Measurements from ENCODE around the gene APBA3. TPM values are rescaled to one million over a fixed set of nuclear protein-coding genes. Genes with fewer than 3 reads are reported as not detected.
A peak's percentile ranks its signal among the peaks of the same experiment; 100 is the strongest.

APBA3 gene
- total and polyA plus RNA-seq, 9 of the 15 experiments (the other 6 are each of a cell fraction or from before 2014, with no cell fraction given): 0.10 to 29.5 (median 11.5) TPM

DNA sequence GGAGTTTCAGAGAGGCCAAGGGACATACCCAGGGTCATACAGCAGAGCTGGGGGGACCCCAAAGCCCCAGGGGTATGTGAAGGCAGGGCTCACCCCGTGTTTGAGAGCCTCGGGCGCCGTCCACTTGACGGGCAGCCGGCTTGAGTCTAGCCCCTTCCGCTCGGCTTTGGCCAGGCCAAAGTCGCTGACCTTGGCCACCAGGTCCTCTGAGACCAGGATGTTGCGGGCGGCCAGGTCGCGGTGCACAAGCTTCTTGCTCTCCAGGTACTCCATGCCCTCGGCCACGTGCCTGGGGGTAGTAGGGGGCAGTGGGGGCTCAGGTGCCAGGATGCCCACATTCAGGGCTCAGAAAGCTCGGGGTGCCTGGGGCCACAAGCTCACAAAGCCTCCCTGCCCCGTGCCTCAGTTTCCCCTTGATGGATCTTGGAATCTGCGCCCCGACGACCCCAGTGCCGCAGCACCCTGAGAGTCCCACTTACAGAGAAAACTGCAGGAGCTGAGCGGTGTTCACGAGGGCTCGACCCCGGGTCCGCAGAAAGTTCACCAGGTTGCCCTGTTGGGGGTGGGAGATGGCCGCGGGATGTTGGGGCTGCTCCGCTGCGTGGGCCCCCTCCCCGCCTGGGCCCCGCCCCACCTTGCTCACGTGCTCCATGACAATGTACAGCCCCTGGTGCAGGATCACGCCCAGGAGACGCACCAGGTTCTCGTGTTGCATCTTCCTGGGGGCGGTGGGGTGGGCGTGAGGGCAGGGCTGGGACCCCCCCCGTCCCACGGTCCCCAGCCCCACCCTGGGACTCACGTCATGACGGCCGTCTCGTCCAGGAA lies 17.6 kb upstream of the APBA3 start (continued):
- TF ChIP-seq, protein P1, sequence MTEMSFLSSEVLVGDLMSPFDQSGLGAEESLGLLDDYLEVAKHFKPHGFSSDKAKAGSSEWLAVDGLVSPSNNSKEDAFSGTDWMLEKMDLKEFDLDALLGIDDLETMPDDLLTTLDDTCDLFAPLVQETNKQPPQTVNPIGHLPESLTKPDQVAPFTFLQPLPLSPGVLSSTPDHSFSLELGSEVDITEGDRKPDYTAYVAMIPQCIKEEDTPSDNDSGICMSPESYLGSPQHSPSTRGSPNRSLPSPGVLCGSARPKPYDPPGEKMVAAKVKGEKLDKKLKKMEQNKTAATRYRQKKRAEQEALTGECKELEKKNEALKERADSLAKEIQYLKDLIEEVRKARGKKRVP (CRISPR knock-in tag; IDR thresholded peaks at IDR 0.05): no peak
- TF ChIP-seq SNRNP70 (optimal IDR thresholded peaks at IDR 0.05; ENCODE audit: low read depth, low read length) (no peak), RBFOX2 (IDR thresholded peaks at IDR 0.05; ENCODE audit: low read depth, low read length) (no peak), EGR1 (conservative IDR thresholded peaks at IDR 0.05) (peak; percentile 52), SMARCA5 (IDR thresholded peaks at IDR 0.05) (no peak), BRD9 (IDR thresholded peaks at IDR 0.05; ENCODE audit: low read depth, partially characterized antibody) (no peak), ARID2 (IDR thresholded peaks at IDR 0.05) (no peak), BHLHE40 (IDR thresholded peaks at IDR 0.05; ENCODE audit: low read length) (peak; percentile 54; the same call in 1 of the 2 replicates)
- TF ChIP-seq, protein P2, sequence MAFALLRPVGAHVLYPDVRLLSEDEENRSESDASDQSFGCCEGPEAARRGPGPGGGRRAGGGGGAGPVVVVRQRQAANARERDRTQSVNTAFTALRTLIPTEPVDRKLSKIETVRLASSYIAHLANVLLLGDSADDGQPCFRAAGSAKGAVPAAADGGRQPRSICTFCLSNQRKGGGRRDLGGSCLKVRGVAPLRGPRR (CRISPR knock-in tag; IDR thresholded peaks at IDR 0.05): no peak
- TF ChIP-seq, protein P3, sequence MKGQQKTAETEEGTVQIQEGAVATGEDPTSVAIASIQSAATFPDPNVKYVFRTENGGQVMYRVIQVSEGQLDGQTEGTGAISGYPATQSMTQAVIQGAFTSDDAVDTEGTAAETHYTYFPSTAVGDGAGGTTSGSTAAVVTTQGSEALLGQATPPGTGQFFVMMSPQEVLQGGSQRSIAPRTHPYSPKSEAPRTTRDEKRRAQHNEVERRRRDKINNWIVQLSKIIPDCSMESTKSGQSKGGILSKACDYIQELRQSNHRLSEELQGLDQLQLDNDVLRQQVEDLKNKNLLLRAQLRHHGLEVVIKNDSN (CRISPR knock-in tag; IDR thresholded peaks at IDR 0.05): peak; percentile 18; the same call in 1 of the 2 replicates
- TF ChIP-seq, protein P4, sequence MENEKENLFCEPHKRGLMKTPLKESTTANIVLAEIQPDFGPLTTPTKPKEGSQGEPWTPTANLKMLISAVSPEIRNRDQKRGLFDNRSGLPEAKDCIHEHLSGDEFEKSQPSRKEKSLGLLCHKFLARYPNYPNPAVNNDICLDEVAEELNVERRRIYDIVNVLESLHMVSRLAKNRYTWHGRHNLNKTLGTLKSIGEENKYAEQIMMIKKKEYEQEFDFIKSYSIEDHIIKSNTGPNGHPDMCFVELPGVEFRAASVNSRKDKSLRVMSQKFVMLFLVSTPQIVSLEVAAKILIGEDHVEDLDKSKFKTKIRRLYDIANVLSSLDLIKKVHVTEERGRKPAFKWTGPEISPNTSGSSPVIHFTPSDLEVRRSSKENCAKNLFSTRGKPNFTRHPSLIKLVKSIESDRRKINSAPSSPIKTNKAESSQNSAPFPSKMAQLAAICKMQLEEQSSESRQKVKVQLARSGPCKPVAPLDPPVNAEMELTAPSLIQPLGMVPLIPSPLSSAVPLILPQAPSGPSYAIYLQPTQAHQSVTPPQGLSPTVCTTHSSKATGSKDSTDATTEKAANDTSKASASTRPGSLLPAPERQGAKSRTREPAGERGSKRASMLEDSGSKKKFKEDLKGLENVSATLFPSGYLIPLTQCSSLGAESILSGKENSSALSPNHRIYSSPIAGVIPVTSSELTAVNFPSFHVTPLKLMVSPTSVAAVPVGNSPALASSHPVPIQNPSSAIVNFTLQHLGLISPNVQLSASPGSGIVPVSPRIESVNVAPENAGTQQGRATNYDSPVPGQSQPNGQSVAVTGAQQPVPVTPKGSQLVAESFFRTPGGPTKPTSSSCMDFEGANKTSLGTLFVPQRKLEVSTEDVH (IDR thresholded peaks at IDR 0.05; ENCODE audit: low read depth, partially characterized antibody): no peak
- TF ChIP-seq, protein P5, sequence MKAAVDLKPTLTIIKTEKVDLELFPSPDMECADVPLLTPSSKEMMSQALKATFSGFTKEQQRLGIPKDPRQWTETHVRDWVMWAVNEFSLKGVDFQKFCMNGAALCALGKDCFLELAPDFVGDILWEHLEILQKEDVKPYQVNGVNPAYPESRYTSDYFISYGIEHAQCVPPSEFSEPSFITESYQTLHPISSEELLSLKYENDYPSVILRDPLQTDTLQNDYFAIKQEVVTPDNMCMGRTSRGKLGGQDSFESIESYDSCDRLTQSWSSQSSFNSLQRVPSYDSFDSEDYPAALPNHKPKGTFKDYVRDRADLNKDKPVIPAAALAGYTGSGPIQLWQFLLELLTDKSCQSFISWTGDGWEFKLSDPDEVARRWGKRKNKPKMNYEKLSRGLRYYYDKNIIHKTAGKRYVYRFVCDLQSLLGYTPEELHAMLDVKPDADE (conservative IDR thresholded peaks at IDR 0.05; ENCODE audit: control insufficient read depth, low read depth, low read length): no peak
- TF ChIP-seq, protein P6, sequence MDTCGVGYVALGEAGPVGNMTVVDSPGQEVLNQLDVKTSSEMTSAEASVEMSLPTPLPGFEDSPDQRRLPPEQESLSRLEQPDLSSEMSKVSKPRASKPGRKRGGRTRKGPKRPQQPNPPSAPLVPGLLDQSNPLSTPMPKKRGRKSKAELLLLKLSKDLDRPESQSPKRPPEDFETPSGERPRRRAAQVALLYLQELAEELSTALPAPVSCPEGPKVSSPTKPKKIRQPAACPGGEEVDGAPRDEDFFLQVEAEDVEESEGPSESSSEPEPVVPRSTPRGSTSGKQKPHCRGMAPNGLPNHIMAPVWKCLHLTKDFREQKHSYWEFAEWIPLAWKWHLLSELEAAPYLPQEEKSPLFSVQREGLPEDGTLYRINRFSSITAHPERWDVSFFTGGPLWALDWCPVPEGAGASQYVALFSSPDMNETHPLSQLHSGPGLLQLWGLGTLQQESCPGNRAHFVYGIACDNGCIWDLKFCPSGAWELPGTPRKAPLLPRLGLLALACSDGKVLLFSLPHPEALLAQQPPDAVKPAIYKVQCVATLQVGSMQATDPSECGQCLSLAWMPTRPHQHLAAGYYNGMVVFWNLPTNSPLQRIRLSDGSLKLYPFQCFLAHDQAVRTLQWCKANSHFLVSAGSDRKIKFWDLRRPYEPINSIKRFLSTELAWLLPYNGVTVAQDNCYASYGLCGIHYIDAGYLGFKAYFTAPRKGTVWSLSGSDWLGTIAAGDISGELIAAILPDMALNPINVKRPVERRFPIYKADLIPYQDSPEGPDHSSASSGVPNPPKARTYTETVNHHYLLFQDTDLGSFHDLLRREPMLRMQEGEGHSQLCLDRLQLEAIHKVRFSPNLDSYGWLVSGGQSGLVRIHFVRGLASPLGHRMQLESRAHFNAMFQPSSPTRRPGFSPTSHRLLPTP (IDR thresholded peaks at IDR 0.05; ENCODE audit: borderline replicate concordance, extremely low read depth, insufficient read length): no peak
